GM12878 (cell line): ENCODE measurements around the gene RSKR. TPM values are rescaled to one million over a fixed set of nuclear protein-coding genes. Genes with fewer than 3 reads are reported as not detected.
A peak's percentile ranks its signal among the peaks of the same experiment; 100 is the strongest.

Source experiments
- ATAC-seq: fragments of 200-7000 bp; cut with Tn5 transposase; 3 replicates; pipeline ENCODE4 v1.9.1; 2020; ENCODE audit warnings: mild to moderate bottlenecking, moderate library complexity
- BruUV-seq: library from RNA; stranded (reverse); fragments of 400-500 nt; replicated peaks from 2 replicates; lab custom pipeline; 2021; lab: Mats Ljungman, UMichigan
- CTCF ChIA-PET: fragments of 300-600 bp; sonication (Branson Sonifier 250); formaldehyde crosslinking; extraction: SDS; loops from one replicate; lab custom pipeline; 2021; ENCODE audit warnings: inconsistent platforms; lab: Yijun Ruan, JAX
- POLR2A ChIA-PET: fragments of 350-600 bp; formaldehyde crosslinking; extraction: SDS; loops from one replicate; lab custom pipeline; 2021; ENCODE audit warnings: inconsistent platforms; lab: Charles Lee
- RAD21 ChIA-PET: fragments of 300-600 bp; sonication (Branson Sonifier 250); formaldehyde crosslinking; loops from one replicate; lab custom pipeline; 2023; ENCODE audit warnings: antibody characterized with exemption; ENCODE audit not compliant: unreplicated experiment; lab: Charles Lee
- SMC1A ChIA-PET: fragments of 300-600 bp; sonication (Branson Sonifier 250); formaldehyde crosslinking; loops from one replicate; lab custom pipeline; 2023; ENCODE audit not compliant: unreplicated experiment, uncharacterized antibody; lab: Charles Lee
- DNase-seq: peaks from one replicate; pipeline ENCODE4 v3.0.0-alpha.2; 2011; ENCODE audit warnings: low read depth, low spot score
- FAIRE-seq: peaks from 3 replicates; lab custom pipeline; 2011; peaks lifted over from hg19 to GRCh38; lab: Jason Lieb, UNC
- H2AFZ ChIP-seq: 2 replicates; pipeline ENCODE4 v1.6.0; 2011; ENCODE audit warnings: low read depth, low read length, control low read depth; ENCODE audit not compliant: control insufficient read depth
- H3K27ac ChIP-seq: 2 replicates; pipeline ENCODE4 v1.5.1; 2011; ENCODE audit warnings: control low read depth; ENCODE audit not compliant: control insufficient read depth, insufficient read depth
- H3K27me3 ChIP-seq, 2 experiments: replicated peaks in 1 of 2; 2 replicates each; pipeline versions ENCODE4 v1.6.0 to v1.6.1; 2011; ENCODE audit warnings: low read length in 1 of 2; ENCODE audit not compliant: control insufficient read depth in 2 of 2, insufficient read depth in 2 of 2
- H3K36me3 ChIP-seq, 2 experiments: 2 replicates each; pipeline ENCODE4 v1.5.1; 2011; ENCODE audit warnings: low read length in 1 of 2; ENCODE audit not compliant: control insufficient read depth in 2 of 2, insufficient read depth in 2 of 2
- H3K4me1 ChIP-seq: 2 replicates; pipeline ENCODE4 v1.6.1; 2011; ENCODE audit warnings: mild to moderate bottlenecking, low read length, moderate library complexity, mixed read lengths; ENCODE audit not compliant: control insufficient read depth, insufficient read depth
- H3K4me2 ChIP-seq: 2 replicates; pipeline ENCODE4 v1.6.0; 2011; ENCODE audit warnings: control low read depth; ENCODE audit not compliant: control insufficient read depth, insufficient read depth
- H3K4me3 ChIP-seq: fragments of 200-600 bp; sonication (generic); 2 replicates; pipeline ENCODE4 v1.5.1; 2016
- H3K79me2 ChIP-seq: 2 replicates; pipeline ENCODE4 v1.6.0; 2011; ENCODE audit warnings: low read length; ENCODE audit not compliant: control insufficient read depth, insufficient read depth
- H3K9ac ChIP-seq: 2 replicates; pipeline ENCODE4 v1.8.0; 2011; ENCODE audit warnings: low read length, control low read depth, mixed read lengths; ENCODE audit not compliant: control insufficient read depth, insufficient read depth
- H3K9me3 ChIP-seq: replicated peaks from 3 replicates; pipeline ENCODE4 v1.5.1; 2011; ENCODE audit warnings: mild to moderate bottlenecking, low read length; ENCODE audit not compliant: control insufficient read depth, insufficient read depth
- H4K20me1 ChIP-seq: 2 replicates; pipeline ENCODE4 v1.6.0; 2011; ENCODE audit not compliant: control insufficient read depth, insufficient read depth
- ATF3 ChIP-seq: IDR thresholded peaks from 2 replicates; pipeline ENCODE4 v1.6.1; 2011; ENCODE audit warnings: low read depth, mild to moderate bottlenecking, low read length, moderate library complexity, borderline replicate concordance; ENCODE audit errors: extremely low read depth
- BCL3 ChIP-seq: IDR thresholded peaks from 2 replicates; pipeline ENCODE4 v1.6.1; 2011; ENCODE audit warnings: borderline replicate concordance, low read depth, mild to moderate bottlenecking, moderate library complexity, low read length; ENCODE audit not compliant: insufficient read depth, poor library complexity, severe bottlenecking
- BCLAF1 ChIP-seq: fragments of 450-650 bp; IDR thresholded peaks from 2 replicates; pipeline ENCODE4 v1.6.1; 2017; ENCODE audit warnings: antibody characterized with exemption, mild to moderate bottlenecking, moderate library complexity
- GATAD2B ChIP-seq: fragments of 450-650 bp; conservative IDR thresholded peaks from 2 replicates; pipeline ENCODE4 v1.6.1; 2017; ENCODE audit warnings: low read depth, mild to moderate bottlenecking, moderate library complexity
- HCFC1 ChIP-seq: fragments of 150-350 bp; IDR thresholded peaks from 2 replicates; pipeline ENCODE4 v1.6.1; 2014; ENCODE audit warnings: low read length
- MTA2 ChIP-seq: fragments of 450-650 bp; IDR thresholded peaks from 2 replicates; pipeline ENCODE4 v1.6.1; 2016; ENCODE audit warnings: low read depth, mild to moderate bottlenecking, moderate library complexity
- NFXL1 ChIP-seq: fragments of 450-650 bp; IDR thresholded peaks from 2 replicates; pipeline ENCODE4 v1.6.1; 2017; ENCODE audit warnings: antibody characterized with exemption, mild to moderate bottlenecking, borderline replicate concordance
- POU2F2 ChIP-seq: IDR thresholded peaks from 3 replicates; pipeline ENCODE4 v1.6.1; 2011; ENCODE audit warnings: low read depth, mild to moderate bottlenecking, low read length, borderline replicate concordance
- RBBP5 ChIP-seq: fragments of 200-600 bp; sonication (generic); conservative IDR thresholded peaks from 2 replicates; pipeline ENCODE4 v1.6.1; 2016
- SMARCA5 ChIP-seq: fragments of 450-650 bp; IDR thresholded peaks from 2 replicates; pipeline ENCODE4 v1.6.1; 2017; ENCODE audit warnings: mild to moderate bottlenecking
- ZSCAN29 ChIP-seq: fragments of 450-650 bp; IDR thresholded peaks from 2 replicates; pipeline ENCODE4 v1.6.1; 2017; ENCODE audit warnings: mild to moderate bottlenecking, moderate library complexity
- WGBS: methylation state at CpG from one replicate; pipeline ENCODE4 v1.1.6; 2016; ENCODE audit warnings: low lambda C conversion rate; ENCODE audit not compliant: insufficient replicate concordance, insufficient coverage; ENCODE audit errors: missing lambda C conversion rate; 5-methylcytosine and 5-hydroxymethylcytosine counted together
- in situ Hi-C: fragments of 300-500 bp; cut with MboI; formaldehyde crosslinking; loops from 9 replicates; pipeline ENCODE4 v1.14.3; 2018; ENCODE audit warnings: mixed read lengths
- intact Hi-C: fragments of 100-400 bp; cut with micrococcal nuclease; formaldehyde crosslinking; loops from one replicate; pipeline ENCODE4 v1.14.2; 2022; ENCODE audit not compliant: unreplicated experiment
- polyA plus RNA-seq, 11 experiments: library from polyadenylated mRNA; depleted of rRNA in 4 of 11; unstranded in 6 of 11; stranded (reverse) in 5 of 11; fragments of >200 nt; fragmentation: Nextera tagmentation in 4 of 11; fragmentation: Illumina TruSeq in 1 of 11; extraction: Ambion mirVana in 4 of 11; extraction: Trizol in 1 of 11; gene quantifications; 1 replicate in 1 of 11; 2 replicates in 10 of 11; pipeline versions ENCODE4 v1.2.1 to v1.2.3, GENCODE V29; 2011 to 2016; ENCODE audit warnings: inconsistent platforms in 2 of 11, missing spikeins in 2 of 11, low read depth in 1 of 11
- total RNA-seq, 4 experiments: library from RNA; depleted of rRNA in 3 of 4; stranded (reverse); fragments of >200 nt in 3 of 4; fragmentation: Illumina TruSeq in 1 of 4; extraction: Trizol in 1 of 4; gene quantifications; 2 replicates each; pipeline versions ENCODE4 v1.2.1 to v1.2.3, GENCODE V29; 2013 to 2021
- TF ChIP-seq, protein P1 (sequence below): fragments of 450-650 bp; IDR thresholded peaks from 2 replicates; pipeline ENCODE4 v1.6.1; 2016; ENCODE audit warnings: mild to moderate bottlenecking

Gene RSKR
- total and polyA plus RNA-seq, 10 of the 15 experiments (the other 5 are each of a cell fraction or from before 2014, with no cell fraction given) = 0.52 to 22.4 (median 8.7) TPM

DNA sequence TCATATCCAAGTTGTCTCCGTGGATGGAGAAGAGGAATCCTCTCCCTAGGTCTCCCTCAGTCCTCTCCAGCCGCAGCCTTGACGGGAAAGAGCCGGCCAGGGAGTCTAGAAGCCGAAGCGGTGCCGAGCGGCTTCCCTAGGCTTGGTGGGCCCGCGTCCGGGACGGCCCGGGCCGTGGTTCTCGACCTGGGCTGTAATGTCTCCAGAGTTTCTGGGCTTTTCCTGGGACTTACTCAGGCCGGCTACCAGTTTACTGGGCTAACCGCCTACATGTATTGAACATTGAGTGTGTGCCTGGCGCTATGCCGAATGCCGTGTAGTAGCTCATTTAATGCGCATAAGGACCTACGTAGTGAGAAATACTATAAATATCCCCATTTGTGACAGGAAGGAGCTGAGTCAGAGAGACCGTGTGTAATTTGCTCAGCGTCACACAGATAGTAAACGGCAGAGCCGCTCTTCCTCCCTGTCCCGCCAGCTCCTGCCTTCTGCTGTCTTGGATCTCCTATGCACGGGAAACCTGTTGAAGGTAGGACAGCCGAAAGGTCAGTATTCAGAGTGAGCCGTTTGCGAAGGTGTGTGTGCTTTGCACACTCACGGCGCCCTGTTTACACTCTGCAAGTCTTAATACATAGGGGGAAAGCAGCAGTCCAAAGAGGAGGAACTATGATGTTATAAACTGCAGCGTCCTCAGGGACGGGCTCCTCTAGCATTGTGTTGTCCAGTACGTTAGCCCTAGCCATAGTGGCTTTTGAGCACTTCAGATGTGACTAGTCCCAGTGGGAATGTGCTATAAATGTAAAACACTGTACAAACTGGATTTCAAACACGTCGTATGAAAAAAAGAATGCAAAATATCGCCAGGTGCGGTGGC, 14.4 kb downstream of the RSKR start:
- FAIRE-seq (peak; percentile 90), DNase-seq (peak; percentile 58), ATAC-seq (peak; percentile 73)
- Histone ChIP-seq H4K20me1 (no peaks in the 10 kb centered on the region), H3K27ac (peak overlapping the region; percentile 94), H3K9me3 (no peaks in the 10 kb centered on the region), H3K9ac (peak overlapping the region; percentile 97), H2AFZ (peak overlapping the region; percentile 91), H3K4me1 (peaks cover 5% of the 10 kb centered on the region), H3K79me2 (peaks cover 21% of the 10 kb centered on the region), H3K4me3 (peak overlapping the region; percentile 98; the same call in 1 of the 2 replicates), H3K27me3 (no peaks in the 10 kb centered on the region), H3K4me2 (peak overlapping the region; percentile 95), H3K36me3 (peaks cover 0 to 4% of the 10 kb centered on the region in 2 experiments; a peak in 1 of 4 replicates)
- intact Hi-C loops (loop anchor here (2.0 kb wide), 3 partner anchors 23 to 51 kb away; partner anchors contain the start of genes ALDOC and BLTP2), in situ Hi-C loops (no loop called here)
- WGBS = 3% methylated on average over 40 of the region's 40 CpGs
- ChIA-PET SMC1A (interaction anchor here (0.7 to 2.9 kb wide), 4 partner anchors 10 to 48 kb away, joined by 3 to 25 read pairs (median 3); partner anchors contain the start of genes PIGS and UNC119), RAD21 (interaction anchor here (0.8 to 2.9 kb wide), 8 partner anchors 13 to 104 kb away, joined by 3 to 24 read pairs (median 4); partner anchors contain the start of gene PIGS), CTCF (interaction anchor here (2.6 to 5.9 kb wide), 2 partner anchors 14 to 50 kb away, joined by 9 to 51 read pairs; partner anchors contain the start of gene RSKR), POLR2A (interaction anchor here (0.6 to 5.4 kb wide), 12 partner anchors 10 to 99 kb away, joined by 3 to 56 read pairs (median 4); partner anchors contain the start of genes ALDOC, BLTP2 and PIGS)
- TSS peak; percentile 97 for BruUV-seq
- TF ChIP-seq RBBP5 (no peak), BCLAF1 (no peak), SMARCA5 (peak; percentile 51; the same call in 1 of the 2 replicates), MTA2 (0 out of 2 replicates have a peak, but pooled peaks have one; percentile 24), ZSCAN29 (no peak), HCFC1 (no peak), ATF3 (no peak), BCL3 (peak; percentile 78), GATAD2B (0 out of 2 replicates have a peak, but pooled peaks have one; percentile 41), POU2F2 (0 out of 3 replicates have a peak, but pooled peaks have one; percentile 18), NFXL1 (no peak)
- TF ChIP-seq, protein P1, sequence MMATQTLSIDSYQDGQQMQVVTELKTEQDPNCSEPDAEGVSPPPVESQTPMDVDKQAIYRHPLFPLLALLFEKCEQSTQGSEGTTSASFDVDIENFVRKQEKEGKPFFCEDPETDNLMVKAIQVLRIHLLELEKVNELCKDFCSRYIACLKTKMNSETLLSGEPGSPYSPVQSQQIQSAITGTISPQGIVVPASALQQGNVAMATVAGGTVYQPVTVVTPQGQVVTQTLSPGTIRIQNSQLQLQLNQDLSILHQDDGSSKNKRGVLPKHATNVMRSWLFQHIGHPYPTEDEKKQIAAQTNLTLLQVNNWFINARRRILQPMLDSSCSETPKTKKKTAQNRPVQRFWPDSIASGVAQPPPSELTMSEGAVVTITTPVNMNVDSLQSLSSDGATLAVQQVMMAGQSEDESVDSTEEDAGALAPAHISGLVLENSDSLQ = no peak
